GM21423 (cell line): ENCODE data around the gene SLC27A3.
"Not testable (repeated sequence)": the region's sequence is repeated elsewhere in the genome, so short reads cannot be mapped to it uniquely, and the experiment has no call there.

Experiments
- ATAC-seq: cut with Tn5 transposase; IDR thresholded peaks from one replicate; pipeline ENCODE4 v1.9.1; 2021; ENCODE audit warnings: mild to moderate bottlenecking, moderate library complexity; ENCODE audit not compliant: unreplicated experiment

SLC27A3 gene

DNA sequence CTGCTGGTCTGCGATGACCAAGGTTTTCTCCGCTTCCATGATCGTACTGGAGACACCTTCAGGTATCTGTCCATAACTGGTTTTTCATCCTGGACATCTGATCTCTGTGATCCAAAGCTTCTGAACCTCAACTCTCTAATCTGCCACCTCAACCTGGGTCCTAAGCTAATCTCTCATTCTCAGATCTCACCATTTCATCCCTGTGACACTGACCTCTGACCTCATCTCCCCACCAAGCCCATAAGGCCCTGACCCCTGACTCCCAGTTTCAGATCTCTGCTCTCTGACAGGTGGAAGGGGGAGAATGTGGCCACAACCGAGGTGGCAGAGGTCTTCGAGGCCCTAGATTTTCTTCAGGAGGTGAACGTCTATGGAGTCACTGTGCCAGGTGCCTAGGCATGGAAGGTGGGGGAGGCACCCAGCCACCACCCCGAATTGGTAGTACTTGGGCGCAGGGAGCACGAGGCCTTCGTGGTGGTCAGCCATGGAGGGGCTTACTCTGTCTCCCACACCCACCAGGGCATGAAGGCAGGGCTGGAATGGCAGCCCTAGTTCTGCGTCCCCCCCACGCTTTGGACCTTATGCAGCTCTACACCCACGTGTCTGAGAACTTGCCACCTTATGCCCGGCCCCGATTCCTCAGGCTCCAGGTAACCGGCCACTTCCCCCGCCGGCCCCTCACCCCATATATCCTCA is 3.8 kb downstream of the SLC27A3 start:
- no peak for ATAC-seq

DNA sequence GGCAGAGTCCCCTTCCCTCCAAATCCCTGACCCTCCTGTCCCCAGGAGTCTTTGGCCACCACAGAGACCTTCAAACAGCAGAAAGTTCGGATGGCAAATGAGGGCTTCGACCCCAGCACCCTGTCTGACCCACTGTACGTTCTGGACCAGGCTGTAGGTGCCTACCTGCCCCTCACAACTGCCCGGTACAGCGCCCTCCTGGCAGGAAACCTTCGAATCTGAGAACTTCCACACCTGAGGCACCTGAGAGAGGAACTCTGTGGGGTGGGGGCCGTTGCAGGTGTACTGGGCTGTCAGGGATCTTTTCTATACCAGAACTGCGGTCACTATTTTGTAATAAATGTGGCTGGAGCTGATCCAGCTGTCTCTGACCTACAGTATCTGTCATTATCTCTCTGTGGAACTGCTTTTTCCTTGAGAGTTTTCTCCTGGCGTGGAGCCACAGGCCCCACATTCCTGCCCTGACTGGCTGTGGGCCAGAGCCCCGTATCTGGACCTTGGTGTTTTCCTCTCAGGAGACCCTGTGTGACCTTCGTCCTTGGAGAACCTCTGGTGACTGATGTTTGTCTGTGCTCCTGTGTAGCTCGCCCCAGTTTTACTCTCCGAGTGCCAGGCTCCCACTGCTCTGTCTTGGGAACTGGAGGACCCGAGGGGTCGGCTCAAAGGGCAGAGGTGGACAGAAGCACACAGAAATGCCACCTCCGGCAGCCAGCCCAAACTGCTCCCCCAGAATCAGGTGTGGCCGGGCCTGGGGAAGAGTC is 4.8 kb downstream of the SLC27A3 start:
- ATAC-seq = no peak

DNA sequence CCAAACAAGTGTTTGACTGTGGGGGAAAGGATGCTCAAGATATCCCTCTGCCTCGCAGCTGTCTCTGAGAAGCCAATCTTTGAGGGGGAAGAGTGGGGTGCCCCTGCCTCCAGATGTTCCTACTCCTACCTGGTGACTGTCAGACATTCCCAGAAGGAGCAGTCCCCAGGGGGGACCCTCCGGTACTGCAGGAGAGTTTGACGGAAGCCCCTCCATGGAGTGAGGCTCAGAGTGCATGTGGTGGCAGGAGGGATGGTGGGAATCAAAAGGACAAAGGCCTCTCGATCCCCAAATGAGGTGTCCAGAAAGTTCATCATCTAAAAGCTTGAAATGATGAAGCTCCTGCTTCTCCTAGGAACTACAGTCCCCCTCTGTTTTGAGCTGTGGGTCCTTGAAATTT is 5.3 kb downstream of the SLC27A3 start:
- ATAC-seq = no peak

DNA sequence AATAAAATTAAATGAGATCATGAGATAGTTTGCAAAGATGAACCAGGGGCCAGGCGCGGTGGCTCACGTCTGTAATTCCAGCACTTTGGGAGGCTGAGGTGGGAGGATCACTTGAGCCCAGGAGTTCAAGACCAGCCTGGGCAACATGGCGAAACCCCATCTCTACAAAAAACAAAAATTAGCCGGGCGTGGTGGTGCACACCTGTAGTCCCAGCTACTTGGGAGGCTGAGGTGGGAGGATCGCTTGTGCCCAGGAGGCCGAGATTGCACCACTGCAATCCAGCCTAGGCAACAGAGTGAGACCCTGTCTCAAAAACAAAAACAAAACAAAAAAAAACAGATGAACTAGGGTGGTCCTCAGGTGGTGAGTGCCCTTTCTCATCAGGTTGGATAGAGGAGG is 7.4 kb downstream of the SLC27A3 start:
- ATAC-seq = not testable (repeated sequence)

DNA sequence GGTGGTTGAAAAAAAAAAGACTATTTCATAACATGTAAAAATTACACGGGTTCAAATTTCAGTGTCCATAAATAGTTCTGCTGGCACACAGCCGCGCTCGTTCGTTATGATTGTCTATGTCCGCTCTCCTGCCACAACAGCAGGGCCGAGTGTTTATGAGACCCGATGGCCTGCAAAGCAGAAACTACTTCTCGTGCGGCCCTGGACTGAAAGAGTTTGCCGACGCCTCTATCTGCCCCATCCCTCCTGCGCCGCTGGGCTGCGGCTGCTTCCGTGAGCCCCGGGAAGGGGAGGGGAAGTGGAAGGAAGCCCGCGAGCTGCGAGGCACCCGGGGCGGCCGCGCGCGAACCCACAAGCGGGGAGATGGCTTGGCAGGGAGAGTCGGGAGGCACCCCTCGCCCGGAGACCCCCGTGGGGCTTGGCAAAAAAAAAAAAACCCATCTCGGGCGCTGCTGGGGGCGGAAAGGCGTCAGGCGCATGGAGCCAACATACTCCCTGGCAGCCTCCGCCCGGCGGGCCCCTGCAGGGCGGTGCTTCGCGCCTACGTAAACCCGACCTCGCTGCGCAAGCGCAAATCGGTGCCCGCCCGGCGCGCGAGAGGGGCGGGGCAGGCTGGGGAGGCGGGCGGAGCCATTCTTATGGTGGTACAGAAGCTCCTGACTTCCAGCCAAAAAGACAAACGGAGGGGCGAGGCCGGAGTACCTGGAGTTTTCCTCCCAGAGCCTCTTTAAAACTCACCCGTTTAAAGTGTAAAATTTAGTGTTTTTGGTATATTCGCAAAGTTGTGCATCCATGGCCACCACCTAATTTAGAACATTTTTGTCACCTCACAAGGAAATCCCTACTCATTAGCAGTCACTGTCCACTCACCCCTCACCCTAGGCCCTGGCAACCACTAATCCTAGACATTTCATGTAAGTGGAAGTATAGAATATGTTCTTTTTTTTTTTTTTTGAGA is 8.3 kb downstream of the SLC27A3 start:
- peak; percentile 83 for ATAC-seq

DNA sequence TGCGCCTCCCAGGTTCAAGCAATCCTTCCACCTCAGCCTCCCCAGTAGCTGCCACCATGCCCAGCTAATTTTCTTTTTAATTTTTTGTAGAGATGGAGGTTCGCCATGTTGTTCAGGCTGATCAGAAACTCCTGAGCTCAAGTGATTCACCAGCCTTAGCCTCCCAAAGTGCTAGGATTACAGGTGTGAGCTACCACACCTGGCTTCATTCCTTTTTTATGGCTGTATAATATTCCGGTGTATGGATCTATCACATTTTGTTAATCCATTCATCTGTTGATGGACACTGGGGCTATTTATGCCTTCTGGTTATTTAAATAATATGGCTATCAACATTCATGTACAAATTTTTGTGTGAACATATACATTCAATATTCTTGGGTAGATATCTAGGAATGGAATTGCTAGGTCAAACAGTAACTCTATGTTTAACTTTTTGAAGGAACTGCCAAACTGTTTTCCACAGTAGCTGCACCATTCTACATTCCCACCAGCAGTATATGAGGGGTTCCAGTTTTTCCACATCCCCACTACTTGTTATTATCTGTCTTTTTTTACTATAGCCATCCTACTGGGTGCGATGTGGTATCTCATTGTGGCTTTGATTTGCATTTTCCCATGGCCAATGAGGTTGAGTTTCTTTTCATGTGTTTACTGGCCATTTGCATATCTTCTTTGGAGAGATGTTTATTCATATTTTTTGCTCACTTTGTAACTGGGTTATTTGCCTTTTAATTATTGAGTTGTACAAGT is 11.0 kb downstream of the SLC27A3 start:
- no peak for ATAC-seq

DNA sequence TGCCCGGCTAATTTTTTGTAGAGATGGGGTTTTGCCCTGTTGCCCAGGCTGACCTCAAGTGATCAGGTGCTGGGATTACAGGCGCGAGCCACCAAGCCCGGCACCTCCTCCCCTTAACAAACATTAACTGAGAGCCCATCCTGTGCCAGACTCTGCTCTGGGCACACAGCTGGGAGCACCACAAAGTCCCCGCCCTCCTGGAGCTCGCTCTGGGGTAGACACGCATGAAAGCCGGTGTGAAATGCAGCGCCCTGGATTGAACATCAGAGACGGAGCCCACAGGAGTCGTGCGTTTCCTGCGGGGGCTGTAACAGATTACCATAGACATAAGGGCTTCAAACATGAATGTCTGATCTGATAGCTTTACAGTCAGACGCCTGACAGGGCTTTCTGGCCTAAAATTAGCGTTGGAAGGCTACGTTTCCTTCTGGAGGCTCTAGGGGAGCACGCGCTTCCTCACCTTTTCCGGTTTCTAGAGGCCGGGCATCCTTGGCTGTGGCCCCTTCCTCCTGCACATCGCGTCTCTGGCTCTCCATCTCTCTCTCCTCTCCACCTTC is 14.3 kb downstream of the SLC27A3 start:
- ATAC-seq = no peak

DNA sequence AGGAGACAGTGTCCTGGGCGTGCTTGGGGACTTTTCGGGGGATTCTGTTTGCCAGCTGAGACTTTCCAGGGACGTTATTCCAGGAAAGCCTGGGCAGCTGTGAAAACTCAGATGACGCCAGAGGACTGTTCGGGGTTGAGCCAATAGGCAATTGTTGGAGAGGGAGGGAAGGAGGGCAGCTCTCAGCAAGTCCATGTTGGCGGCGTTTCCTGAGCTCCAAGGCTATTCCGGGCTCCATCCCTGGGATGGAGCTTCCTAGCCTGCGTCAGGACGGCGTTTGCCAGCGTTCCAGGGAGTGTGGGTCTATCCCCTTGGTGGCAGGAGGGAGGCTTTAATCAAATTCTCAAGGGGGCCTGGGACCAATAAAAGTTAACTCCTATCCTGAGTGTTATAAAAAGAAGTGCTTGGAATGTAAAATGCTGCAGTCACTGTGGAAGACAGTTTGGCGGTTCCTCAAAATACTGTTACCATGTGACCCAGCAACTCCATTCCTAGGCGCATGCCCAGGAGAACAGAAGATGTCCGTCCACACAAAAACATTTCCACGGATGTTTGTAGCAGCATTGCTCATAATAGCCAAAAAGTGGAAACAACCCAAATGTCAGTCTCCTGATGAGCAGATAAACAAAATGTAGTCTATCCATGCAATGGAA is 15.2 kb downstream of the SLC27A3 start:
- ATAC-seq = peak; percentile 1

DNA sequence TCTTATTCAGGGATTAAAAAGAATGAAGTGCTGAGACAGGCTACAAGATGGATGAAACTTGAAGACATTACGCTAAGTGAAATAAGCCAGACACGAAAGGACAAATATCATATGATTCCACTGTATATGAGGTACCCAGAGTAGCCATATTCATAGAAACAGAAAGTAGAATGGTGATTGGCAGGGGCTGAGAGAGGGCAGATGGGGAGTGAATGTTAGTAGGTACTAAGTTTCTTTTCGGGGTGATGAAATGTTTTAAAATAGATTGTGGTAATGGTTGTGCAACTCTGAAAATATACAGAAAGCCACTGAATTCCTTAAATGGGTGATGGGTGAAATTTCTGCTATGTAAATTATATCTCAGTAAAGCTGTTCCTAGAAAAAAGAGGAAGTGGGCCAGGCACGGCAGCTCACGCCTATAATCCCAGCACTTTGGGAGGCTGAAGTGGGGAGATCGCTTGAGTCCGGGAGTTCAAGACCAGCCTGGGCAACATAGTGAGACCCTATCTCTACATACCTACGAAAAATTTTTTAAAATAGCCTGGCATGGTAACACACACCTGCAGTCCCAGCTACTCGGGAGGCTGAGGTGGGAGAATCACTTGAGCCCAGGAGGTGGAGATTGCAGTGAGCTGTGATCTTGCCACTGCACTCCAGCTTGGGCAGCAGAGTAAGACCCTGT is 15.9 kb downstream of the SLC27A3 start:
- peak; percentile 82 for ATAC-seq

DNA sequence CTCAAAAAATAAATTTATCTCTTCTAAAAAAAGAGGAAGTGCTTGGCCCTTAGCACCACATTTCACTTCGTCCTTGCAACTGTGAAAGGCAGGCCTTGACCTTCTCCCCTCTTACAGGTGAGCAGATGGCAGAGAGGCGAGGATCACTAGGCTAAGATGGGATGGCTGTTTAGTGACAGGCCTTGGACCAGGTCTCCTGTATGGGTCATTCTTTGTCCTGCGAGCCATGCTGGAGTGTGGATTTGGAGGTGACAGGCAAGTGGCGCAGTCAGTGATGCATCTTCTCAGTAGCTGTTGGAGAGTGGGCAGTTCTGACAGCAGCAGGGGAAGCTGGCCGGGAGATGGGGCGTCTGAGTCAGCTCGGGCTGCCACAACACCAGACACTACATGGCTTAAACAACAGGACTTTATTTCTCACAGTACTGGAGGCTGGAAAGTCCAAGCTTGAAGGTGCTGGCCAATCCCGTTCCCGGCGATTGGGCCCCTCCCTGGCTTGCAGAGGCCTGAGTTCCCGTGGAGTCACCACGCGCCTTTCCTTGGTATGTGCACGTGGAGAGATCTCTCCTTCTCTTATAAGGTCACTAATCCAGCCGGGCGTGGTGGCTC is 16.5 kb downstream of the SLC27A3 start:
- peak; percentile 14 for ATAC-seq

DNA sequence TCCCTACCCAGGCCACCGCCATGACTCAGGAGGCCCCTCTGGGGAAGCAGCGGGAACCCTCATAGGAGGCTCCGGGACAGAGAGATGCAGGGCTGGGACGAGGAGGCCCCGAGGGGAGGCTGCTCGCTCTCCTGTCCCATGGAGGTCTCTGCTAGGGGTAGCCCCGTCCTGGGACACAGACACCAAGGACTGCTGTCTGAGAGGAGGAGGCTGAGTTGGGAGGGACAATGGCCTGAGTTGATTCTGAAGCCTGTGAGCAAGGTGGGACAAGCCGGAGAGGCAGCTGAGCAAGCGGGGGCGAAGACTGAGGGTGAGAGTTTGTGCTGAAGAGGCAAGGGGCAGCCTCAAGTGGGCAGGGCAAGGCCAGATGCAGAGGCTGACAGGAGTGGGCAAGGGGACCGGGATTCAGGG is 17.4 kb downstream of the SLC27A3 start:
- ATAC-seq = no peak

DNA sequence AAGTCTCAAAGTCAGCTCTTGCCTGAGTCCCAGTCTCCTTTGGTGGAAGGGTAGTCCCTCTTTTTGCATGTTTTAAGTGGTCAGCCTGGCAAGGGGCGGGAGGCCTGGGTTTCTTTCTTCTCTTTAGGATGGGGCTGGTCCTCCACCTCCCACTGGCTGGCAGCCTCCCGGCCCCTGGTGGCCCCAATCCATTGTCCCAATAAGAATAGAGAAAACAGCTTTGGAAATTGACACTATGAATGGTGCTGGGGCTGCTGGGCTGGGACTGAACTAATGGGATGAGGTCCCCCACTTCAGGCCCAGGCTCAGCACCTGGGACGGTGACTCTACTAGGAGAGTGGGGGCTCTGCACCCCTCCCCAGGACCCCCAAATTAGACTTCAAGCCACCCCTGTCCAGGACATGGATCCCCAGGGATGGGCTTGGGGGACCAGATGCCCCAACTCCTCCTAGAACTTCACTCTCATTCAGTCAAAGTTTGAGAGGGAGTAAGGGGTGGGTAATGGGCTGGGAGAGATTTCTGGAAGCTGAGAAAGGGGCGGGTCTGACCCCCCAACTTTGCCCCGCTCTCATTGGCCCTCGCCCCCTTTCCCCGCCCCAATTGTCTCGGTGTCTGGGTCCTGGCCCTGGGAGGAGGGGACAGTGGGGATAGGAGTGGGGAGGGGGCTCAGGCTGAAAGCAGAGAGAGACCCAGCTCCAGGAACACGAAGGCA is 18.2 kb downstream of the SLC27A3 start:
- ATAC-seq = no peak

DNA sequence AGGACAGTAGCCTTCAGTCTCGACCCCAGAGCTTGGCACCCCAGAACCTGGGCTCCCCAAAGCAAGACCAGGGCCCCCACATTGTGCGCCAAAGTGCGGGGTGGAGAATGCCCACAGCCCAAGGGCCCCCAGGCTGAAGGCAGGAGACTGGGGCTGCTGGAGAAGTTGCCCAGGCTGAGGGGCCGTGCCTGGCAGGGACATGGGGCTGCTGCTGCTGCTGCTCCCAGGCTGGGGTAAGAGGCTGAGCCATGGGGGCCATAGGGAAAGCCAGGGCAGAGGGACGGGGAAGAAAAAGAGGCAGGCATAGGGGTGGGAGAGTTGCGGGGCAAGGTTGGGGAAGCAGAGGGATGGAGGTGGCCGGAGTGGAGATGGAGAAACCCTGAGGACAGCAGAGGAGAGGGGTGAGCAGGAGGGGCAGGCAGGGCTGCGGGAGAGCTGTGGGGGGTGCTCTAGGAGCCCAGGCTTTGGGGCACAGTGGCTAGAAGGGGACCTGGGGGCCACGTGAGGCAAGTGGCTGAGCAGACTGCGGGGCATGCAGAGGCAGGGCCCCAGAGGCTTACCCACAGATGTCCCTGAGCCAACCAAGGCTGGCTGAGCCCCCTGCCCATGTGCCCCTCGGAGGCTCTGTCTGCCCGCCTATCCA is 18.9 kb downstream of the SLC27A3 start:
- ATAC-seq = no peak

DNA sequence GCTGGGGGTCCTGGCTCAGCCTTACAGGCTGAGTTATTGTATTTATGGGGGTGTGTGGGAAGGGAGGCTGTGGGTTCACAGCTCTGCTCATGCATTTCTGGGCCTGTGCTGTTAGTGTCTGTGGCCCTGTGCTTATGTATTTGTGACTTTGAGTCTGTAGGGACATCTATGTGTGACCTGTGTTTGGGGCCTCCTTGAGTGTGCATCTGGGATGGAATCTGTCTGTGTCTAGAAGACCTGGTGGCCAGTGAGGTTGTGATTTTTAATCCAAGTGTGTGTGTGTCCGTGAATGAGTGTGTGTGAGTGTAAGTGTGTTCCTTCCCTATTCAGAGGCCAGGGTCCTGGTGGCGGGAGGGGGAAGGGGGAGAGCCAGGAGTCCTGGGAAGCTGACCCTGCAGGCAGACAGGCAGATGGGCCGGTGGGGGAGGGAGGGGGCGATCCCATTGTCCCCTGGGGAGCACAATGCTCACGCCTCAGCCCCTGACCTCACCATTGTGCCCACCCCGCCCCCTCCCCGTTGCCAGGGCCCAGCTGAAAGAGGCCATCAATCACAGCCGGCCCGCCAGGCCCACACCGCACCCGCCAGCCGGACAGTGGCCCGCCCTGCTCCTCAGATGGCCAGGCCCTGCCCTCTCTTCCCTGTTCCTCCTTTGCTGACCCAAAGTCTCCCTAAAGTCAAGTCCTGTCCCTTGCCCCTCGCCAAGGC is 19.6 kb downstream of the SLC27A3 start:
- ATAC-seq = no peak

DNA sequence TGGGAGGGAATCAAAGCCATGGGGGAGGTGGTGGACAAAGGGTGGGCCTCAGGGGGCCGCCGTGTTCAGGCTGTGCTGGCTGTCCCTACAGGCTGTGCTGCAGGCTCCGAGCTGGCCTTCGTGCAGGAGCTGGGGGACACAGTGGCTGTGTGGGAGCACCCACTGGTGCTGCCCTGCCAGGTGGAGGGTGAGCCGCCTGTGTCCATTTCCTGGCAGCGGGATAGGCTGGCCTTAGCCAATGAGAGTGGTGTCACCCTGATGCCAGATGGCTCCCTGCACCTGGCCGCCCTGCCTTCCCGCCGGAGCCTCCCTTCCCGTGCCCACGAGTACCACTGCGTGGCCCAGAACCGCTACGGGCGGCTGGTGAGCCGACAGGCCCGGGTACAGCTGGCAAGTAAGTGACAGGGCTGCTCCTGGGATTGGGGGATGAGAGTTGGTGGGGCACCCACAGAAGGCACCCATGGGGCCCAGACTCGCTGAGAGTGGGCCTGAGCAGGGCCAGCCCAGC is 20.2 kb downstream of the SLC27A3 start:
- no peak for ATAC-seq

DNA sequence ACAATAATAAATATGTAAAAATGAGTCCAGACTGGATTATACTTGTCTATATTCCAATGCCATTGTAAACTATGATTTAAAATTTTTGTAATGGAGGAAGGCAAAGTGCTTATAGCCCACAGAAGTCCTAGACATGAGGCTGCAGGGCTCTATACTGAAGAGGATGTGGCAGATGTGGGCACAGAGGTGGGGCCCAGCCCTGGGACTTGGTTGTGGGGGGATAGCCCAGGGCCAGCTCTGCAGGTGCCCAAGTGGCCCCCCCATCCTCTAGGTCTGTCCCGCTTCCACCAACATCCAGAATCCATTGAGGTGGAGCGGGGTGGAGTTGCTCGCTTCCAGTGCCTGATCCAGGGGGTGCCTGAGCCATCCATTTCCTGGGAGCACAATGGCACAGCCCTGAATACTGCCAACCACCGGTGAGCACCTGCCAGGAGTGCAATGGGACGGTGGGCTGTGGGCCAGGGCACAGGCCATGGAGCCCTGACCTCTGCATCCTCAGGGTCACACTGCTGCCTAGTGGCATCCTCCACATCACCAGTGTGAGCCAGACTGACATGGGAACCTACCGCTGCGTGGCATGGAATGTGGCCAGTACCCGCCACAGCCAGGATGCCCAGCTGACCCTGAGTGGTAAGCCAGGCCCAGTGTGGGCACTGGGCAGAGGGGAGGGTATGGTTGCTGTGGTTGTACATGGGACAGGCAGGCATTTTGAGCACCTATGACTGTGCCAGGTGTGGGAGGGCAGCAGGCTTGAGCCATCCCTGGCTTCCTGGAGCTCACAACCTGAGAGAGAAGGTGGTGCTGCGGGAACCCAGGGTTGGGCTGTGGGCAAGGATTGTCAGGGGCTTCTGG is 21.0 kb downstream of the SLC27A3 start:
- ATAC-seq = no peak
